Measurements from ENCODE around the gene LRRC4C.

GRCh38 chr11:41398175-41398574, 61.3 kb downstream of the LRRC4C start:
- TF ChIP-seq CTCF (IDR thresholded peaks at IDR 0.05; ENCODE audit: low read length), result no peak
- TF ChIP-seq EZH2 (IDR thresholded peaks at IDR 0.05; ENCODE audit: borderline replicate concordance, low read length), result no peak

Measured in OCI-LY1 (cell line).